Keratinocyte (primary cell): ENCODE measurements around the gene EPG5. TPM values are rescaled to one million over a fixed set of nuclear protein-coding genes. Genes with fewer than 3 reads are reported as not detected.

ENCODE experiments used
- DNase-seq: peaks from one replicate; pipeline ENCODE4 v3.0.0-alpha.2; 2011; ENCODE audit warnings: low read depth, missing footprints, low spot score
- FAIRE-seq: peaks from 2 replicates; lab custom pipeline; 2011; peaks lifted over from hg19 to GRCh38; lab: Jason Lieb, UNC
- H2AFZ ChIP-seq: 2 replicates; pipeline ENCODE4 v1.6.0; 2012; ENCODE audit warnings: low read length, control low read depth, inconsistent platforms; ENCODE audit not compliant: control insufficient read depth
- H3K27ac ChIP-seq: 2 replicates; pipeline ENCODE4 v1.5.1; 2011; ENCODE audit warnings: low read length; ENCODE audit not compliant: control insufficient read depth, insufficient read depth
- H3K27me3 ChIP-seq: 3 replicates; pipeline ENCODE4 v1.6.0; 2011; ENCODE audit warnings: low read length; ENCODE audit not compliant: control insufficient read depth, insufficient read depth; ENCODE audit errors: extremely low read depth
- H3K36me3 ChIP-seq, 2 experiments: 2 replicates in 1 of 2; 3 replicates in 1 of 2; pipeline ENCODE4 v1.5.1; 2011; ENCODE audit warnings: low read length in 2 of 2, mild to moderate bottlenecking in 1 of 2; ENCODE audit not compliant: control insufficient read depth in 2 of 2, insufficient read depth in 2 of 2; ENCODE audit errors: extremely low read depth in 1 of 2
- H3K4me1 ChIP-seq: 3 replicates; pipeline ENCODE4 v1.5.1; 2011; ENCODE audit warnings: low read length; ENCODE audit not compliant: control insufficient read depth, insufficient read depth; ENCODE audit errors: extremely low read depth
- H3K4me2 ChIP-seq: 3 replicates; pipeline ENCODE4 v1.6.0; 2011; ENCODE audit warnings: low read depth, low read length; ENCODE audit not compliant: control insufficient read depth, insufficient read depth; ENCODE audit errors: extremely low read depth
- H3K4me3 ChIP-seq, 3 experiments: fragments of 200-600 bp in 1 of 3; sonication (generic) in 1 of 3; 2 replicates in 2 of 3; 3 replicates in 1 of 3; pipeline ENCODE4 v1.5.1; 2011 to 2016; ENCODE audit warnings: low read length in 3 of 3, mild to moderate bottlenecking in 3 of 3, control low read depth in 2 of 3, inconsistent platforms in 1 of 3, low read depth in 1 of 3, mixed read lengths in 1 of 3, mixed run types in 1 of 3, moderate library complexity in 1 of 3; ENCODE audit not compliant: control insufficient read depth in 2 of 3, insufficient read depth in 2 of 3; ENCODE audit errors: extremely low read depth in 1 of 3
- H3K79me2 ChIP-seq: 2 replicates; pipeline ENCODE4 v1.6.0; 2012; ENCODE audit warnings: low read length; ENCODE audit not compliant: control insufficient read depth, insufficient read depth
- H3K9ac ChIP-seq: 3 replicates; pipeline ENCODE4 v1.6.0; 2011; ENCODE audit warnings: low read length; ENCODE audit not compliant: control insufficient read depth, insufficient read depth; ENCODE audit errors: extremely low read depth
- H3K9me1 ChIP-seq: 3 replicates; pipeline ENCODE4 v1.6.0; 2011; ENCODE audit warnings: low read length; ENCODE audit not compliant: control insufficient read depth, insufficient read depth; ENCODE audit errors: extremely low read depth
- H3K9me3 ChIP-seq: 2 replicates; pipeline ENCODE4 v1.5.1; 2012; ENCODE audit warnings: low read depth, low read length; ENCODE audit not compliant: control insufficient read depth
- H4K20me1 ChIP-seq: 3 replicates; pipeline ENCODE4 v1.6.0; 2011; ENCODE audit warnings: low read length; ENCODE audit not compliant: control insufficient read depth, insufficient read depth; ENCODE audit errors: extremely low read depth
- EZH2 ChIP-seq: IDR thresholded peaks from one replicate; pipeline ENCODE4 v1.6.1; 2012; ENCODE audit warnings: inconsistent platforms, mild to moderate bottlenecking, low read length, moderate library complexity
- dilution Hi-C: fragments of 300-500 bp; cut with MboI; formaldehyde crosslinking; loops from one replicate; pipeline ENCODE4 v1.7.0; 2020; ENCODE audit warnings: low sequenced_read_pairs; ENCODE audit not compliant: extremely low pct_ligation_motif_present
- polyA plus RNA-seq, 5 experiments: library from polyadenylated mRNA; depleted of rRNA in 3 of 5; stranded (reverse) in 3 of 5; stranded (forward) in 1 of 5; unstranded in 1 of 5; fragments of >200 nt; gene quantifications; 1 replicate in 1 of 5; 2 replicates in 3 of 5; 3 replicates in 1 of 5; pipeline versions ENCODE4 v1.2.1 to v1.2.3, GENCODE V29; 2011 to 2012; ENCODE audit warnings: missing spikeins in 2 of 5, low read depth in 1 of 5, low replicate concordance in 1 of 5
- TF ChIP-seq, protein P1 (sequence below), 3 experiments: IDR thresholded peaks in 1 of 3; conservative IDR thresholded peaks in 1 of 3; optimal IDR thresholded peaks in 1 of 3; 2 replicates in 2 of 3; 3 replicates in 1 of 3; pipeline versions ENCODE3 to v1.5.1; 2011; ENCODE audit warnings: low read length in 3 of 3, mild to moderate bottlenecking in 3 of 3, moderate library complexity in 2 of 3, control low read depth in 1 of 3, inconsistent platforms in 1 of 3; ENCODE audit not compliant: insufficient read depth in 2 of 3; ENCODE audit errors: extremely low read depth in 1 of 3

Gene EPG5
- polyA plus RNA-seq, 1 donor (not counting 4 experiments of a cell fraction or from before 2014, with no cell fraction given), result 17.8 TPM

DNA sequence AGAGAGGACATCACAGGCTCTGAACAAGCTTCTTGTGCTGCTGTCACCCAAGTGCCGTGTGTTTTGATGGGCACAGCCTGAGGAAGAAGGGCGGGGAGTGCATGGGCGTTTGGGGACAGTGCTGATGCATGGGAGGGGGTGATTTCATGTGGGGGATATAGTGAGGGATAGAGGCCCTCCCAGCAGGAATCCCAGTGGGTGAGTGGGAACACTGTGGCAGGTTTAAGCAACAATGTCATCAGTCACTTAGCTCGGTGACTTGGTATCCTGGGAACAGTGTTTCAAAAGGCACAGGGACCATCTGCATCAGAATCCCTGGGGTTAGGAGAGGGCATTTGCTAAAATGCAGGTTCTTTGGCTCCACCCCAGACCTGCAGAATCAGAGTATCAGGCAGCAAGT, 141.0 kb downstream of the EPG5 start:
- Histone ChIP-seq H3K4me3 (no peak overlapping the region), H3K4me2 (no peak overlapping the region), H3K27me3 (no peaks in the 10 kb centered on the region), H3K79me2 (no peaks in the 10 kb centered on the region), H4K20me1 (no peaks in the 10 kb centered on the region), H3K36me3 (no peaks in the 10 kb centered on the region), H3K9ac (no peak overlapping the region), H3K27ac (no peak overlapping the region), H2AFZ (no peak overlapping the region), H3K4me1 (peaks cover 15% of the 10 kb centered on the region), H3K9me3 (no peaks in the 10 kb centered on the region), H3K9me1 (no peaks in the 10 kb centered on the region)
- dilution Hi-C loops, result no loop called here
- FAIRE-seq, result no peak
- DNase-seq, result no peak
- TF ChIP-seq, protein P1, sequence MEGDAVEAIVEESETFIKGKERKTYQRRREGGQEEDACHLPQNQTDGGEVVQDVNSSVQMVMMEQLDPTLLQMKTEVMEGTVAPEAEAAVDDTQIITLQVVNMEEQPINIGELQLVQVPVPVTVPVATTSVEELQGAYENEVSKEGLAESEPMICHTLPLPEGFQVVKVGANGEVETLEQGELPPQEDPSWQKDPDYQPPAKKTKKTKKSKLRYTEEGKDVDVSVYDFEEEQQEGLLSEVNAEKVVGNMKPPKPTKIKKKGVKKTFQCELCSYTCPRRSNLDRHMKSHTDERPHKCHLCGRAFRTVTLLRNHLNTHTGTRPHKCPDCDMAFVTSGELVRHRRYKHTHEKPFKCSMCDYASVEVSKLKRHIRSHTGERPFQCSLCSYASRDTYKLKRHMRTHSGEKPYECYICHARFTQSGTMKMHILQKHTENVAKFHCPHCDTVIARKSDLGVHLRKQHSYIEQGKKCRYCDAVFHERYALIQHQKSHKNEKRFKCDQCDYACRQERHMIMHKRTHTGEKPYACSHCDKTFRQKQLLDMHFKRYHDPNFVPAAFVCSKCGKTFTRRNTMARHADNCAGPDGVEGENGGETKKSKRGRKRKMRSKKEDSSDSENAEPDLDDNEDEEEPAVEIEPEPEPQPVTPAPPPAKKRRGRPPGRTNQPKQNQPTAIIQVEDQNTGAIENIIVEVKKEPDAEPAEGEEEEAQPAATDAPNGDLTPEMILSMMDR (optimal IDR thresholded peaks at IDR 0.05 in 1 of 3, IDR thresholded peaks at IDR 0.05 in 1 of 3, conservative IDR thresholded peaks at IDR 0.05 in 1 of 3; ENCODE audit: extremely low read depth in 1 of 3, insufficient read depth in 2 of 3, low read length in 3 of 3), result no peak
- no peak for TF ChIP-seq EZH2

- FAIRE-seq (no peak), DNase-seq (no peak)
- Histone ChIP-seq H3K4me3 (no peak within 1 kb of the TSS), H3K9me3 (no peaks in the 10 kb centered on the region), H3K4me2 (no peak within 1 kb of the TSS), H3K4me1 (peaks cover 15% of the 10 kb centered on the region), H3K36me3 (no peaks in the 10 kb centered on the region), H3K9ac (no peak within 1 kb of the TSS), H3K27me3 (no peaks in the 10 kb centered on the region), H3K27ac (no peak within 1 kb of the TSS), H4K20me1 (no peaks in the 10 kb centered on the region), H3K79me2 (no peaks in the 10 kb centered on the region), H2AFZ (peak within 1 kb of the TSS; percentile 61), H3K9me1 (no peaks in the 10 kb centered on the region)
- TF ChIP-seq, protein P1 (optimal IDR thresholded peaks at IDR 0.05 in 1 of 3, IDR thresholded peaks at IDR 0.05 in 1 of 3, conservative IDR thresholded peaks at IDR 0.05 in 1 of 3; ENCODE audit: extremely low read depth in 1 of 3, insufficient read depth in 2 of 3, low read length in 3 of 3), result no peak
- no peak for TF ChIP-seq EZH2
- dilution Hi-C loops, result no loop called here
Measured at GRCh38 chr18:45825258-45826044, 141.7 kb downstream of the EPG5 start, which contains the start of gene SIGLEC15. TSS of gene SIGLEC15 (plus strand) at chr18:45825675. CDS start at chr18:45825729, 54 bp downstream.
